Uterus (tissue), 4 donors: ENCODE measurements around the gene SLFNL1. TPM values are rescaled to one million over a fixed set of nuclear protein-coding genes. Genes with fewer than 3 reads are reported as not detected.

Source experiments
- DNase-seq, 2 donors: peaks; one replicate each; pipeline ENCODE4 v3.0.0-alpha.2; 2019 to 2020
- H3K27ac ChIP-seq, 2 donors: fragments of 200-600 bp; sonication (generic); 1 replicate in 1 of 2; 2 replicates in 1 of 2; pipeline ENCODE4 v1.5.1; 2016 to 2018
- H3K27me3 ChIP-seq, 2 donors: fragments of 200-600 bp; sonication (generic); one replicate each; pipeline ENCODE4 v1.5.1; 2018 to 2019; ENCODE audit warnings: control low read depth in 1 of 2
- H3K36me3 ChIP-seq, 2 donors: fragments of 200-600 bp; sonication (generic); one replicate each; pipeline ENCODE4 v1.5.1; 2019; ENCODE audit warnings: control low read depth in 1 of 2
- H3K4me1 ChIP-seq, 2 donors: fragments of 200-600 bp; sonication (generic); one replicate each; pipeline ENCODE4 v1.5.1; 2018 to 2019; ENCODE audit warnings: control low read depth in 1 of 2
- H3K4me3 ChIP-seq, 2 donors: fragments of 200-600 bp; sonication (generic); 1 replicate in 1 of 2; 2 replicates in 1 of 2; pipeline ENCODE4 v1.5.1; 2018 to 2019; ENCODE audit warnings: mild to moderate bottlenecking in 1 of 2
- H3K9me3 ChIP-seq, 2 donors: fragments of 200-600 bp; sonication (generic); one replicate each; pipeline ENCODE4 v1.5.1; 2019; ENCODE audit warnings: control low read depth in 1 of 2
- POLR2A ChIP-seq, 2 donors: fragments of 450-650 bp; IDR thresholded peaks; one replicate each; pipeline ENCODE4 v1.6.1; 2016; ENCODE audit warnings: antibody characterized with exemption in 2 of 2, mild to moderate bottlenecking in 1 of 2, moderate library complexity in 1 of 2
- intact Hi-C: fragments of 100-400 bp; cut with DNase I; formaldehyde crosslinking; loops from one replicate; pipeline ENCODE4 v1.15.1; 2023; ENCODE audit warnings: low total_unique reads
- total RNA-seq, 4 donors: library from RNA; depleted of rRNA in 3 of 4; stranded (reverse); fragments of >200 nt in 3 of 4; gene quantifications; one replicate each; pipeline versions ENCODE4 v1.1.0 to v1.2.4, GENCODE V29; 2014 to 2023
- TF ChIP-seq, protein P1 (sequence below), 4 experiments: fragments of 200-600 bp in 2 of 4; fragments of 450-650 bp in 2 of 4; sonication (generic) in 2 of 4; IDR thresholded peaks; one replicate each; pipeline ENCODE4 v1.5.1; 2016 to 2019; ENCODE audit warnings: antibody characterized with exemption in 4 of 4, mild to moderate bottlenecking in 2 of 4, moderate library complexity in 1 of 4
- donor health status: DM: yes; HTN: yes; CAD: no.

Gene SLFNL1
- total RNA-seq, 4 donors from 2014 or later, result 0.83 to 31.3 (median 1.6) TPM; not detected in 1

DNA sequence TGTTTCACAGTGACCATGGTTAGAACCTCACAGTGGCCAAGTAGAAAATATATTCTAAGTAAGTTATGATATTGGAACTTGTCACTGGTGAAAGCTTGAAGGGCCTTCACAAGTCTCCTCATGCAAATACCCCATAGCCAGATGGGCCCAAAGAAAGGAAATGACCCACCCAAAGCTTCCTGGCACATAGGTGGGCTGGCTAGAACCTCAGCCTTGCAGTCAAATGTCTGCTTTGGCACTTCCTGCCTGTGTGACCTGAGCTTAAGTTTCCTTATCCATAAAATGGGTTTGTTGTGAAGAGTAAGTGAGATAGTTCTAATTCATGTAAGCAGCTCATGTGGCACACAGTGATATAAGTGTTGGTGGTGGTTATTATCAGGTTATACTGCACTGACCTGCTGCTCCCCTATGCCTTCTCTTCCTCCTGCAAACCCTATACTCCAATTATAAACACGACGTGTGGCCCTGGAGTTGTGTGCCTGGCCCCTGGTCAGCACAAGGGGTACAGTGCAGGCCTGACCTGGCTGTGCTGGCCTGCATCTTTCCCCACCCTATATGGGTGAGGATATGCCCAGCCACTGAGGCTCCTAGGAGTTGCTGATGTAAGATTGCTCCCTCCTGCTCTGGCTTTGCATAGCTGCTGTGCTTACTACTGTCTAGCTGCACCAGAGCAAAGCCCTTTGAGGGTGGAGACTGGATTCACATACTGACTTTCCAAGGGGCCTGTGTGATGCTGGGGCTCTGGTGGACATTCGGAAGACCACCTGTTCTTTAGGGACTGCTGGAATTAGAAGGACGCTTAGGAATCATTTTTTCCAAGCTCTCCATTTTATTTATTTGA lies 4.7 kb upstream of the SLFNL1 start:
- Histone ChIP-seq H3K27me3 (no peaks in the 10 kb centered on the region), H3K4me1 (peaks cover 0 to 3% of the 10 kb centered on the region in 2 donors), H3K27ac (no peak overlapping the region), H3K36me3 (no peaks in the 10 kb centered on the region), H3K4me3 (no peak overlapping the region), H3K9me3 (no peaks in the 10 kb centered on the region)
- TF ChIP-seq, protein P1, sequence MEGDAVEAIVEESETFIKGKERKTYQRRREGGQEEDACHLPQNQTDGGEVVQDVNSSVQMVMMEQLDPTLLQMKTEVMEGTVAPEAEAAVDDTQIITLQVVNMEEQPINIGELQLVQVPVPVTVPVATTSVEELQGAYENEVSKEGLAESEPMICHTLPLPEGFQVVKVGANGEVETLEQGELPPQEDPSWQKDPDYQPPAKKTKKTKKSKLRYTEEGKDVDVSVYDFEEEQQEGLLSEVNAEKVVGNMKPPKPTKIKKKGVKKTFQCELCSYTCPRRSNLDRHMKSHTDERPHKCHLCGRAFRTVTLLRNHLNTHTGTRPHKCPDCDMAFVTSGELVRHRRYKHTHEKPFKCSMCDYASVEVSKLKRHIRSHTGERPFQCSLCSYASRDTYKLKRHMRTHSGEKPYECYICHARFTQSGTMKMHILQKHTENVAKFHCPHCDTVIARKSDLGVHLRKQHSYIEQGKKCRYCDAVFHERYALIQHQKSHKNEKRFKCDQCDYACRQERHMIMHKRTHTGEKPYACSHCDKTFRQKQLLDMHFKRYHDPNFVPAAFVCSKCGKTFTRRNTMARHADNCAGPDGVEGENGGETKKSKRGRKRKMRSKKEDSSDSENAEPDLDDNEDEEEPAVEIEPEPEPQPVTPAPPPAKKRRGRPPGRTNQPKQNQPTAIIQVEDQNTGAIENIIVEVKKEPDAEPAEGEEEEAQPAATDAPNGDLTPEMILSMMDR (IDR thresholded peaks at IDR 0.05), result no peak
- TF ChIP-seq POLR2A (IDR thresholded peaks at IDR 0.05), result no peak
- no peak for DNase-seq
- intact Hi-C loops, result no loop called here

DNA sequence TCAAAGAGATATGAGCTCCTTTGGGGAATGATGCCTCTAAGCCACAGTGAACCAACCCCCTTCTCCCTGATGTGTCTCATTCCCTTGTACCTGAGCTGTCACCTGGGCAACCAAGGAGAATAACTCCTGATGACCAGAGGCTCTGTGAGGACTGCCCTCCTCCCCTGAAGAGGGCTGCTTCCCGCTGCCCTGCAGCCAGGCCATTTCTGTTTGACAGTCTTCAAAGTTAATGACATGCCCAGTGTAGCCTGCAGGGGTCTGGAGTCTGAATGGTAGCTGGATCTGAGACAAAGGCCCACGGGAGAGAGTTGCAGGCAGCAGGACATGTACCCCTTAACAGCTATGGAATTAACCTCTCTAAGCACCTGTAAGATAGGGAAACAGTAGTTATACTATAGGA lies 3.4 kb upstream of the SLFNL1 start:
- Histone ChIP-seq H3K27ac (no peak overlapping the region), H3K36me3 (no peaks in the 10 kb centered on the region), H3K27me3 (no peaks in the 10 kb centered on the region), H3K9me3 (no peaks in the 10 kb centered on the region), H3K4me3 (no peak overlapping the region), H3K4me1 (peaks cover 0 to 3% of the 10 kb centered on the region in 2 donors)
- intact Hi-C loops, result no loop called here
- TF ChIP-seq, protein P1 (IDR thresholded peaks at IDR 0.05), result no peak
- TF ChIP-seq POLR2A (IDR thresholded peaks at IDR 0.05), result no peak
- no peak for DNase-seq

DNA sequence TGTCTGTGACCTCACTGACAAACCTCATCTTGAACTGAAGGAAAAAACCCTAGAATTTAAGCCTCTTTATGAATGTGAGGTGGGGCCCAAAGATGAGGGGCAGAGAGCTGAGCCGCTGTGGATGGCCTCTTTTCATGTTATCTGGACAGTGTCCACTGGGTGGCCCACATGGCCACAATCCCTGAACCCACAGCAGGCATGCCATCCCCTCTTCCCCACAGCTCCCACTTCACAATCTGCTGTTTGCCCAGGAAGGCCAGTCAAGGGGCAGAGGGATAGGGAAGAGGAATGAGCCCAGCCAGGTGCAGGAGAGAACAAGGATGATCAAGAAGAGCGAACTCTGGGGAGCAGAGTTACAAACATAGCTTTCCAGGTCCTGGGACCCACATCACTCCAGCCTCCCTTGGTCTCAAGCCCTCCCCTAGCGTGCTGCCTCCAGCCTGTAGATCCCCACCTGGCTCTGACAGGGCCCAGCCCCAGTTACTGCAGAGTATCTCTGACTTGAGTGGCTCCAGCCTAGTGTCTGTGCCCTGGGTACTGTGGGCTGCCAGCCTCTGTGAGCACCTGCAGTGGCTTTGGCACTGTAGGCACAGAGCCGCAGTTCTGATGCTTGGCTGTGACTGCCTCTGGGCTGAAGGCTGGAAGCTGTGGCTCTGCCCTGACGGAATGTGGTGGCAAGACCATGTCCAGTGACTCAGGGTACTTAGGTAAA lies 1.9 kb upstream of the SLFNL1 start:
- intact Hi-C loops, result no loop called here
- Histone ChIP-seq H3K27ac (no peak overlapping the region), H3K4me3 (no peak overlapping the region), H3K36me3 (no peaks in the 10 kb centered on the region), H3K4me1 (peaks cover 0 to 3% of the 10 kb centered on the region in 2 donors), H3K27me3 (no peaks in the 10 kb centered on the region), H3K9me3 (no peaks in the 10 kb centered on the region)
- no peak for DNase-seq
- TF ChIP-seq POLR2A (IDR thresholded peaks at IDR 0.05), result no peak
- TF ChIP-seq, protein P1 (IDR thresholded peaks at IDR 0.05), result peak in 1 of 4 experiments; percentile 16

DNA sequence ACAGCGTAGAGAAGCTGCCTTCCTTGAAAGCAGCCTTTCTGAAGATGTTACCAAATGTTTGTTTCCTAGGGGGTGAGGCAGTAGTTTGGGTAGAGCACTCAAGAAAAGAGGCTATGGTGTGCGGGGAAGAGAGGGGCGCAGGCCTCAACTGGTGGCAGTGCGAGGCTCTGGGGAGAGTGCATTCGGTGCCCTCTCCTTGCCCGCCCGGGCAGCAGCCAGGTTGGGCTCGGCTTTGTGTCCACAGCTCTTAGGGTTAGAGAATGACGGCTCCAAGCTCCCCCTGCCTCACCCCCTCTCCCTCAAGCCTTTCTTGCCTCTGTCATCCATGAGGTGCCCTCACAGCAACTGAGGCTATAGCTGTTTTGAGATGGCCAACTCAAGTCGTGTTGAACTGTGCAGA lies 899 bp upstream of the SLFNL1 start:
- no peak for TF ChIP-seq POLR2A (IDR thresholded peaks at IDR 0.05)
- TF ChIP-seq, protein P1 (IDR thresholded peaks at IDR 0.05), result no peak
- Histone ChIP-seq H3K4me1 (peaks cover 0 to 3% of the 10 kb centered on the region in 2 donors), H3K4me3 (no peak overlapping the region), H3K9me3 (no peaks in the 10 kb centered on the region), H3K36me3 (no peaks in the 10 kb centered on the region), H3K27me3 (no peaks in the 10 kb centered on the region), H3K27ac (no peak overlapping the region)
- intact Hi-C loops, result no loop called here
- DNase-seq, result no peak

DNA sequence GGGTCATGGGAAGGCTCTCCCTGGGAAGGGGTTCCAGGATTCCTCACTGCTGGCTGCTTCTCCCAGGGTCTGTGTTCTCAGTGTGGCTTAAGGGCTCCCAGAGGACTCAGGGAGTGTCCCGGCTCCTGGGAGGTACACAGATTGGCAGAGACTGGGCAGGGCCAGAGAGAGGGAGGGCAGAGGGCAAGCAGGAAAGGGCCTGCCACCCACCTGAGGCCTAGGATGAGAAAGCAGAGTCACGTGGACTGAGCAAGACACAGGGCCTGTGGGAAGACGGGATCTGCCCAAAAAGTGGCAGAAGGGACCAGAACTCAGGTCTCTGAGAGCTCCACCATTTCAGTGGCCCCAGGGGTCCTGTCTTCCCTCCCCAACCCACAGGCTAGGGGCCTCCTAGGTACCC lies 871 bp downstream of the SLFNL1 start:
- Histone ChIP-seq H3K27ac (no peak overlapping the region), H3K27me3 (no peaks in the 10 kb centered on the region), H3K4me1 (peaks cover 0 to 3% of the 10 kb centered on the region in 2 donors), H3K36me3 (no peaks in the 10 kb centered on the region), H3K4me3 (no peak overlapping the region), H3K9me3 (no peaks in the 10 kb centered on the region)
- DNase-seq, result no peak
- TF ChIP-seq, protein P1 (IDR thresholded peaks at IDR 0.05), result no peak
- no peak for TF ChIP-seq POLR2A (IDR thresholded peaks at IDR 0.05)
- intact Hi-C loops, result no loop called here
